NCI-H1092 treated with DMSO at 0.1 percent for 48 hours (cell line): ENCODE measurements around the gene JADE2.
"Not testable (repeated sequence)": the region's sequence is repeated elsewhere in the genome, so short reads cannot be mapped to it uniquely, and the experiment has no call there.

Experiments used
- DNase-seq: peaks from one replicate; lab custom pipeline; 2025; lab: John Stamatoyannopoulos, UW

Gene JADE2

GRCh38 chr5:134524826-134525682 is at the start of gene JADE2:
Gene JADE2, plus strand, starts transcription at chr5:134525670. Its CDS starts 10,188 bp downstream, at chr5:134535858.
- DNase-seq = no peak

- DNase-seq = no peak
Observed at GRCh38 chr5:134477462-134478245, 47.8 kb upstream of the JADE2 start.

- no peak for DNase-seq
Observed at GRCh38 chr5:134479839-134480238, 45.6 kb upstream of the JADE2 start.

GRCh38 chr5:134489227-134489944 is 36.1 kb upstream of the JADE2 start:
- DNase-seq = no peak

GRCh38 chr5:134490255-134490924 is 35.1 kb upstream of the JADE2 start:
- no peak for DNase-seq

- DNase-seq = no peak
Observed at GRCh38 chr5:134490925-134491271, 34.6 kb upstream of the JADE2 start.

- no peak for DNase-seq
Observed at GRCh38 chr5:134491841-134492442, 33.5 kb upstream of the JADE2 start.

- DNase-seq = no peak
Observed at GRCh38 chr5:134492568-134492967, 32.9 kb upstream of the JADE2 start.

- DNase-seq = no peak
Observed at GRCh38 chr5:134493461-134494055, 31.9 kb upstream of the JADE2 start.

GRCh38 chr5:134494780-134495179 is 30.7 kb upstream of the JADE2 start:
- DNase-seq = no peak

GRCh38 chr5:134499905-134500304 is 25.6 kb upstream of the JADE2 start:
- DNase-seq = not testable (repeated sequence)

GRCh38 chr5:134500699-134501430 is 24.6 kb upstream of the JADE2 start:
- DNase-seq = no peak

- no peak for DNase-seq
Observed at GRCh38 chr5:134502259-134502658, 23.2 kb upstream of the JADE2 start.

- no peak for DNase-seq
Observed at GRCh38 chr5:134503088-134503936, 22.2 kb upstream of the JADE2 start.

- DNase-seq = no peak
Observed at GRCh38 chr5:134503937-134504437, 21.5 kb upstream of the JADE2 start.

GRCh38 chr5:134504629-134505300 is 20.7 kb upstream of the JADE2 start:
- no peak for DNase-seq

GRCh38 chr5:134506054-134507039 is 19.1 kb upstream of the JADE2 start:
- DNase-seq = no peak
